ENCODE measurements around the gene ZNF385B. TPM values are rescaled to one million over a fixed set of nuclear protein-coding genes. Genes with fewer than 3 reads are reported as not detected.

ZNF385B gene
- total RNA-seq, 1 donor from 2014 or later, result 0.89 TPM

GRCh38 chr2:179435566-179435965 lies 425.8 kb downstream of the ZNF385B start:
- no peak for DNase-seq

- DNase-seq, result no peak
Measured at GRCh38 chr2:179435000-179435399, 426.4 kb downstream of the ZNF385B start.

GRCh38 chr2:179434357-179434756 lies 427.1 kb downstream of the ZNF385B start:
- no peak for DNase-seq

- DNase-seq, result no peak
Measured at GRCh38 chr2:179432751-179433150, 428.7 kb downstream of the ZNF385B start.

- no peak for DNase-seq
Measured at GRCh38 chr2:179429597-179429996, 431.8 kb downstream of the ZNF385B start.

GRCh38 chr2:179429060-179429471 lies 432.3 kb downstream of the ZNF385B start:
- DNase-seq, result no peak

- DNase-seq, result peak; percentile 1
Measured at GRCh38 chr2:179428649-179429048, 432.8 kb downstream of the ZNF385B start.

GRCh38 chr2:179427065-179427464 lies 434.3 kb downstream of the ZNF385B start:
- DNase-seq, result no peak

- no peak for DNase-seq
Measured at GRCh38 chr2:179424571-179424970, 436.8 kb downstream of the ZNF385B start.

- no peak for DNase-seq
Measured at GRCh38 chr2:179422037-179422643, 439.3 kb downstream of the ZNF385B start.

GRCh38 chr2:179417436-179417949 lies 443.9 kb downstream of the ZNF385B start:
- no peak for DNase-seq

GRCh38 chr2:179412112-179412511 lies 449.3 kb downstream of the ZNF385B start:
- DNase-seq, result no peak

GRCh38 chr2:179410552-179411356 lies 450.7 kb downstream of the ZNF385B start:
- DNase-seq, result no peak

GRCh38 chr2:179403624-179404023 lies 457.8 kb downstream of the ZNF385B start:
- DNase-seq, result no peak

- DNase-seq, result no peak
Measured at GRCh38 chr2:179393481-179393880, 467.9 kb downstream of the ZNF385B start.

Small RNA genes lying within 50 kb of the gene (small RNA-seq; reads per million reads assigned to genes)
- gene MIR1258 (ENCODE audit: low replicate concordance), result not detected

Other genes with a start within 250 kb of the ZNF385B start
- 25.5 TPM for gene CWC22, start 145.7 kb upstream of the ZNF385B start, total RNA-seq